Middle frontal gyrus (tissue), 1 donor: ENCODE measurements around the gene LIMCH1.
"Not testable (repeated sequence)": the region's sequence is repeated elsewhere in the genome, so short reads cannot be mapped to it uniquely, and the experiment has no call there.

Source experiments
- DNase-seq: peaks from one replicate; pipeline ENCODE4 v3.0.0-alpha.2; 2015; ENCODE audit warnings: low spot score; ENCODE audit errors: extremely low spot score

LIMCH1 gene

GRCh38 chr4:41668024-41668423 lies 130.1 kb downstream of the LIMCH1 start:
- no peak for DNase-seq

GRCh38 chr4:41670530-41670929 lies 132.6 kb downstream of the LIMCH1 start:
- DNase-seq, result no peak

GRCh38 chr4:41670982-41671381 lies 133.0 kb downstream of the LIMCH1 start:
- no peak for DNase-seq

- DNase-seq, result no peak
Measured at GRCh38 chr4:41678086-41678816, 140.3 kb downstream of the LIMCH1 start.

- no peak for DNase-seq
Measured at GRCh38 chr4:41678951-41679350, 141.0 kb downstream of the LIMCH1 start.

- DNase-seq, result no peak
Measured at GRCh38 chr4:41679991-41680390, 142.0 kb downstream of the LIMCH1 start.

GRCh38 chr4:41681054-41681453 lies 143.1 kb downstream of the LIMCH1 start:
- no peak for DNase-seq

- no peak for DNase-seq
Measured at GRCh38 chr4:41683326-41683725, 145.4 kb downstream of the LIMCH1 start.

- peak; percentile 44 for DNase-seq
Measured at GRCh38 chr4:41686893-41687292, 148.9 kb downstream of the LIMCH1 start.

GRCh38 chr4:41687971-41688370 lies 150.0 kb downstream of the LIMCH1 start:
- no peak for DNase-seq

- DNase-seq, result no peak
Measured at GRCh38 chr4:41692717-41693345, 154.9 kb downstream of the LIMCH1 start.

- no peak for DNase-seq
Measured at GRCh38 chr4:41693629-41694028, 155.7 kb downstream of the LIMCH1 start.

- no peak for DNase-seq
Measured at GRCh38 chr4:41696131-41696530, 158.2 kb downstream of the LIMCH1 start.

GRCh38 chr4:41696763-41697162 lies 158.8 kb downstream of the LIMCH1 start:
- no peak for DNase-seq

- no peak for DNase-seq
Measured at GRCh38 chr4:41701983-41702382, 164.0 kb downstream of the LIMCH1 start.

- DNase-seq, result no peak
Measured at GRCh38 chr4:41702770-41703169, 164.8 kb downstream of the LIMCH1 start.

- no peak for DNase-seq
Measured at GRCh38 chr4:41703785-41704184, 165.8 kb downstream of the LIMCH1 start.

- no peak for DNase-seq
Measured at GRCh38 chr4:41709844-41710481, 172.0 kb downstream of the LIMCH1 start.

GRCh38 chr4:41711654-41712053 lies 173.7 kb downstream of the LIMCH1 start:
- not testable (repeated sequence) for DNase-seq

- DNase-seq, result no peak
Measured at GRCh38 chr4:41712425-41712824, 174.5 kb downstream of the LIMCH1 start.

GRCh38 chr4:41713768-41714167 lies 175.8 kb downstream of the LIMCH1 start:
- no peak for DNase-seq

GRCh38 chr4:41714364-41715000 lies 176.5 kb downstream of the LIMCH1 start:
- no peak for DNase-seq
